Transverse colon (tissue), 3 donors: ENCODE data around the gene OLFML3.

ENCODE experiments used
- CTCF ChIP-seq, 5 experiments: fragments of 200-600 bp in 3 of 5; fragments of 450-650 bp in 2 of 5; sonication (generic) in 3 of 5; IDR thresholded peaks; 1 replicate in 2 of 5; 2 replicates in 3 of 5; pipeline ENCODE4 v1.5.1; 2016 to 2017; ENCODE audit warnings: antibody characterized with exemption in 5 of 5, inconsistent platforms in 3 of 5, mild to moderate bottlenecking in 2 of 5, moderate library complexity in 1 of 5
- EP300 ChIP-seq: sonication (generic); formaldehyde crosslinking; IDR thresholded peaks from one replicate; pipeline ENCODE4 v1.6.1; 2017; ENCODE audit warnings: antibody characterized with exemption, low read depth

GRCh38 chr1:113984710-113985109 is 5.4 kb downstream of the OLFML3 start:
- TF ChIP-seq CTCF (IDR thresholded peaks at IDR 0.05) (no peak), EP300 (no peak)
